Activated CD8-positive, alpha-beta memory T cell treated with anti-CD3 and anti-CD28 coated beads, Interleukin-2, amount 50 U/mL, for 4 hours (primary cell): ENCODE measurements around the gene DPH1.

Experiments
- DNase-seq: peaks from one replicate; pipeline ENCODE4 v3.0.0-alpha.2; 2020

DPH1 gene

DNA sequence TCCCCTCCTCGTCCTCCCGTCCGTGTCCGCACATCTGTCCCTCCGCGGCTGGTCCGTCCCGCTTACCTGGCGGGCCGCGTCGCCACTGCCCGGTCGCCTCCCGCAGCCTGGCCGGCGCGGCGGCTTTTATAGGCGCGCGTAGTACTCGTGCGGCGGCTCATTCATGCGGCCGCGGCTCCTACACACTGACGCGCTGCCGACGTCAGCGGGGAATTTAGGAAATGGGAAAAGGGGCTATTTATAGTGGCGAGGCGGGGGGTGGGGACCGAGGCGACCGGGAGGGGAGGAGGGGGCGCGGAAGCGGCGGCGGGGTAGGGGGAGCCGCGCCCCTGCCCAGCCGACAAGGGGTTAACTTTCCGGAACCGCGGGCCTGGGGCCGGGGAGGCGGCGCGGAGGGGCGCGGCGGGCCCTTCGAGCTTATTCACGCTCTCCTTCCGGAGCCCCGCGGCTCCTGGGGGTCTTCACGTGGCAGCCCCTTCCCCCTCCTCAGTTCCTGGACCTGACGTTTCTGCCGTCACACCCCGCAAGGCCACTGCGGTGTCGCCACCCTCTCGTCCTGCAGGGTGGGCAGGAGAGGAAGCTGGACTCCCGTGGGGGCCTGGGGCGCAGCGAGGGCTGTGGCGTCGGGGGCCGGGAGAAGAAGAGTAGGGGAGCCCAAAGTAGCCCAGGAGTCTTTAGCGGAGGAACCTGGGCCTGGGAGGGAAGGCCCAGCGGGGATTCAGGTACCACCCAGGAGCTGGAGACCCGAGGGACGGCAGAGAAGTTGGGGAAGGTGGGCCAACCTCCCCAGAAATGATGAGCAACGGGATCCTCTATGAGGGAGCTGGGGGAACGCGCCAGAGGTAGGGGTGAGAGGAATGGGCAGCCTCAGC is 21.3 kb downstream of the DPH1 start:
- DNase-seq: no peak

- DNase-seq: no peak
Measured at GRCh38 chr17:2051933-2052559, 22.1 kb downstream of the DPH1 start.

- DNase-seq: peak; percentile 81
Measured at GRCh38 chr17:2053380-2054261, 23.7 kb downstream of the DPH1 start.

DNA sequence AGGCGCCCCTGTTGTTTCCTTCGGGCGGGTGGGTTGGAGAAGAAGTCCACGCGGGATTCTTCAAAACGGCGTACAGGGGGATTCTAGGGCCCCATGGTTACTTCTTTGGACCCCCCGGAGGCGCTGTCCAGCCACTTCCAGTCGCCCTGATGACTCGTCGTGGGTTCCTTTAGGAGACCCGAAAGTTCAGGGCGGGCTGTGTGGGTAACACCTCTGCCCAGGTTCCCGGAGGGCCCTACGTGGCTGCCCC is 24.2 kb downstream of the DPH1 start:
- DNase-seq: no peak

- DNase-seq: peak; percentile 82
Measured at GRCh38 chr17:2054512-2055291, 24.7 kb downstream of the DPH1 start, which contains the start of gene HIC1. TSS of gene HIC1 (plus strand) at chr17:2055103. CDS start at chr17:2056691, 1,588 bp downstream.

DNA sequence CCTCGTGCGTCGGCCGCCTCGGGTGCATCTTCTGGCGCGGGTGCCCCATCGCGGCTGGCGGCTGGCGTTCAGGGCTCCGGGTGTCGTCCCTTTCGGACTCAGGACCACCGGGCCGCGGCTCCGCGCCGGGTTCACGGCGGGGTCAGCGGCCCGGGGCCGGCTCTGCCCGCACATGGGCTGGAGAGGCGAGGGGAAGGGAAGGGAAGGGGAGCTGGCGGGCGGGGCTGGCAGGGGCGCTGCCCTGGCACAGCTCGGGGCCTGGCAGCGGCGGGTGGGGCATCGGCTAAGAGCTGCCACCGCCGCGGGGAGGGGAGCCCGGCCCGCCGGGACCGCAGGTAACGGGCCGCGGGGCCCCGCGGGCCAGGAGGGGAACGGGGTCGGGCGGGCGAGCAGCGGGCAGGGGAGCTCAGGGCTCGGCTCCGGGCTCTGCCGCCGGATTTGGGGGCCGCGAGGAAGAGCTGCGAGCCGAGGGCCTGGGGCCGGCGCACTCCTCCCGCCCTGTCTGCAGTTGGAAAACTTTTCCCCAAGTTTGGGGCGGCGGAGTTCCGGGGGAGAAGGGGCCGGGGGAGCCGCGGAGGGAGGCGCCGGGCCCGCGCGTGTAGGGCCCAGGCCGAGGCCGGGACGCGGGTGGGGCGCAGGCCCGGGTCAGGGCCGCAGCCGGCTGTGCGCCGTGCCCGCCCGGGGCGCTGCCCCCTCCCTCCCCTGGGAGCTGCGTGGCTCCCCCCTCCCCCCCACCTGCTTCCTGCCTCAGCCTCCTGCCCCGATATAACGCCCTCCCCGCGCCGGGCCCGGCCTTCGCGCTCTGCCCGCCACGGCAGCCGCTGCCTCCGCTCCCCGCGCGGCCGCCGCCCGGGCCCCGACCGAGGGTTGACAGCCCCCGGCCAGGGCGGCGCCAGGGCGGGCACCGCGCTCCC is 25.6 kb downstream of the DPH1 start:
- peak; percentile 46 for DNase-seq

DNA sequence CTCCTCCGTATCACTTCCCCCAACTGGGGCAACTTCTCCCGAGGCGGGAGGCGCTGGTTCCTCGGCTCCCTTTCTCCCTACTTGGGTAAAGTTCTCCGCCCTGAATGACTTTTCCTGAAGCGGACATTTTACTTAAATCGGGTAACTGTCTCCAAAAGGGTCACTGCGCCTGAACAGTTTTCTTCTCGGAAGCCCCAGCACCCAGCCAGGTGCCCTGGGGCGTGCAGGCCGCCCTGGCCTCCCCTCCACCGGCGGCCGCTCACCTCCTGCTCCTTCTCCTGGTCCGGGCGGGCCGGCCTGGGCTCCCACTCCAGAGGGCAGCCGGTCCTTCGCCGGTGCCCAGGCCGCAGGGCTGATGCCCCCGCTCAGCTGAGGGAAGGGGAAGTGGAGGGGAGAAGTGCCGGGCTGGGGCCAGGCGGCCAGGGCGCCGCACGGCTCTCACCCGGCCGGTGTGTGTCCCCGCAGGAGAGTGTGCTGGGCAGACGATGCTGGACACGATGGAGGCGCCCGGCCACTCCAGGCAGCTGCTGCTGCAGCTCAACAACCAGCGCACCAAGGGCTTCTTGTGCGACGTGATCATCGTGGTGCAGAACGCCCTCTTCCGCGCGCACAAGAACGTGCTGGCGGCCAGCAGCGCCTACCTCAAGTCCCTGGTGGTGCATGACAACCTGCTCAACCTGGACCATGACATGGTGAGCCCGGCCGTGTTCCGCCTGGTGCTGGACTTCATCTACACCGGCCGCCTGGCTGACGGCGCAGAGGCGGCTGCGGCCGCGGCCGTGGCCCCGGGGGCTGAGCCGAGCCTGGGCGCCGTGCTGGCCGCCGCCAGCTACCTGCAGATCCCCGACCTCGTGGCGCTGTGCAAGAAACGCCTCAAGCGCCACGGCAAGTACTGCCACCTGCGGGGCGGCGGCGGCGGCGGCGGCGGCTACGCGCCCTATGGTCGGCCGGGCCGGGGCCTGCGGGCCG is 26.5 kb downstream of the DPH1 start:
- DNase-seq: peak; percentile 55

DNA sequence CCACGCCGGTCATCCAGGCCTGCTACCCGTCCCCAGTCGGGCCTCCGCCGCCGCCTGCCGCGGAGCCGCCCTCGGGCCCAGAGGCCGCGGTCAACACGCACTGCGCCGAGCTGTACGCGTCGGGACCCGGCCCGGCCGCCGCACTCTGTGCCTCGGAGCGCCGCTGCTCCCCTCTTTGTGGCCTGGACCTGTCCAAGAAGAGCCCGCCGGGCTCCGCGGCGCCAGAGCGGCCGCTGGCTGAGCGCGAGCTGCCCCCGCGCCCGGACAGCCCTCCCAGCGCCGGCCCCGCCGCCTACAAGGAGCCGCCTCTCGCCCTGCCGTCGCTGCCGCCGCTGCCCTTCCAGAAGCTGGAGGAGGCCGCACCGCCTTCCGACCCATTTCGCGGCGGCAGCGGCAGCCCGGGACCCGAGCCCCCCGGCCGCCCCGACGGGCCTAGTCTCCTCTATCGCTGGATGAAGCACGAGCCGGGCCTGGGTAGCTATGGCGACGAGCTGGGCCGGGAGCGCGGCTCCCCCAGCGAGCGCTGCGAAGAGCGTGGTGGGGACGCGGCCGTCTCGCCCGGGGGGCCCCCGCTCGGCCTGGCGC is 27.3 kb downstream of the DPH1 start:
- DNase-seq: no peak

- no peak for DNase-seq
Measured at GRCh38 chr17:2057760-2058585, 28.0 kb downstream of the DPH1 start.

- DNase-seq: peak; percentile 66
Measured at GRCh38 chr17:2058586-2059546, 28.9 kb downstream of the DPH1 start.

DNA sequence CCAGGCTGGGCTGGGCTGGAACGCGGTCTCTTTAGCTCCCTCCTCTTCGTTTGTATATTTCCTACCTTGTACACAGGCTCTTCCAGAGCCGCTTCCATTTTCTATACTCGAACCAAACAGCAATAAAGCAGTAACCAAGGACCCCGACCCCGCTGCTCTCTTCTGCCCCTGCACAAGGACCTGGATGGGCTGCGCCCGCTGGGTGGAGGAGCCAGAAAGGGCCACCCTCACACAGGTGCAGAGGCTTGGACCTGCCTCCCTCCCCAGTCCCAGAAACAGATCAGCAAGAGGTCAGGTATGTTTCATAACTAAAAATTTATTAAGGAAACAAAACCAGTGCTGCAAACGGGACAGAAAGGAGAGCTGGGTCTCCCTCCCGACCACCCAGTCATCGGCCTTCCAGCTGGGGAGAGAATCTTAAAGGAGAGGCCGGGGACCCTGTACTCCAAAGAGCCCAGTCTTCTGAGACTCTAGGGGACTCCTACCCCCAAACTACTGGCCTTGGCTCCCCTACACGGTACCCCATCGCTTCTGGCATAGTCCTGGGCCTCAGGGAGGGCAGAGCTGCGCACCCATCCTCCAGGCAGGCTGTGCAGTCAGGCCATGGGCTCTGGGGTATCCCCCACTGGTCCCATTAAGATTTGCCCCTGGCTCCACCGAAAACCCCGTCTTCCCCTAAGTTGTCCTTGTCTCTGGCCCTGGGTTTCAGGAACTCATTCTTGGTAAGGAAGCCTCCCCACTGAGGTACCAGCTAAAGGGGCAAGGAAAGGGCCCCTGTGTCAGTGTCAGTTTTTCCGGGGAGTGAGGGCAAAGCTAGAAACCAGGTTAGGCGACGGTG is 29.8 kb downstream of the DPH1 start:
- DNase-seq: no peak

GRCh38 chr17:2060385-2060658 is 30.4 kb downstream of the DPH1 start:
- no peak for DNase-seq

GRCh38 chr17:2060681-2061440 is 30.9 kb downstream of the DPH1 start:
- no peak for DNase-seq

DNA sequence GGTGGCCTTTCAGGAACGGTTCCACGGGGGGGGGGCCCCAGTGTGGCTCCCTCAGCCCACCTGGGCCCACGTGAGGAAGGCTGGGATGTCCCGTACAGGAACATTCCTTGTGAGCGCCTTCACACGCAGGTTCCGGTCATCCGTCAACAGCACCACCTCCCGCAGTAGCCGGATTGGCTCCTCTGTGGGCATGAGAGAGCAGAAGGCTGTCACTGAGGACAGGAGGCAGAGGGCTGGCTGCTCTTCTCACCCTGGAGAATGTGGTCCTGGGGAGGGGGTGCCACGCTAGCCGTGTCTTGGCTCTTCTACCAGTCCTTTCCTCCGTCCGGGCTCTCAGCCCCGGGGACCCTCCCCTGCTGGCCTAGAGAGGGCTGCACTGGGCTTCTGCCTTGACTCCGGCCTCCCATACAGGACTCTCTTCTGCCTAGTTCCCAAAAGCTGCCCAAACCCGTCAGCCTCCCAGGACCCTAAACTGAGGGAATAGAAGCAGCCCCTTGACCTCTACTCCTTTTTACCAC is 31.5 kb downstream of the DPH1 start:
- no peak for DNase-seq

- DNase-seq: no peak
Measured at GRCh38 chr17:2062571-2063183, 32.7 kb downstream of the DPH1 start.
